NCI-H2227 treated with DMSO at 0.1 percent for 48 hours (cell line): ENCODE measurements around the gene PBX4.

ENCODE experiments used
- DNase-seq: peaks from one replicate; lab custom pipeline; 2025; lab: John Stamatoyannopoulos, UW

Gene PBX4

DNA sequence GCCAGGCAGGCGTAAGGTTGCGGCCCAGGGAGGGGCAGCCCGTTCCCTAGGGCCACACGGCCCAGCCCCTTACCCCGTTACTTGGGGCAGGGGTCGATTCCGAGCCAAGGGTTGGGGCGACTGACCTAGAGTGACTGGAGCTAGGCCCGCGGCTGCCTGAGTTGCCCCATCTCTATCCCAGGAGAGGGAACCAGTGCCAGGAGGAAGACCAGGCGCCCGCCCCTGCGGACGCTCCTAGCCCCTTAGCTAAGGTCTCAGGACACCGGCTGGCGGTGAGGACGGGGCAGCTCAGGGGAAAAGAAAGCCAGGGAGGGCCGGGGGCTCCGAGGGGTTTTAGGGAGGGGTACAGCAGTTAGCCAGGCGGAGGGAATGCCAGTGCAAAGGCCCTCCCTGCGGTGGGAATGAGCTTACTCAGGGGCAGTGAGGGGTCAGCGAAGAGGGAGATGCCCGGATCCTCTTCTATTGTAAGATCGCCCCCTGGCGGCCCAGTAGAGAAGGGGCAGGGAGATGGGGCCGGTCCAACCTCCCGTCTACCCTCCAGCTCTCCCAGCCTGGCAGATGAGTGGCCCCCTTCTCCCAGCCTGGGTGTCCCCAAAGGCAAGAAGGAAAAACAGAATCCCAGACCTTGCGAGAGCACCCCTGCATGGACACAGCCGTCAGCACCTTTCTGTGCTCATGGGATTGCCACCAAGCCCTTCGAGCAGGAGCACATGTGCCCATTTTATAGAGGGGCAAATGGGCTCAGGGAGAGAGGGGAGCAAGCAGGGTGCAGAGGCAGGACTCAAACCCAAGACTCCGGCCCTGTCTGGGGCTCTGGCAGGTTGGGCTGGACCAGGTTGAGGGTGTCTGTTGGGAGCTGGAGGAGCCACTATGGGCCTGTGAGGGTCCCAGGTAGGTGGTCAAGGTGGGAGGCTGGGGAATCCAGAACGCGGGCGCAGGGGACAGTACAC is 64.1 kb downstream of the PBX4 start:
- DNase-seq, result no peak

DNA sequence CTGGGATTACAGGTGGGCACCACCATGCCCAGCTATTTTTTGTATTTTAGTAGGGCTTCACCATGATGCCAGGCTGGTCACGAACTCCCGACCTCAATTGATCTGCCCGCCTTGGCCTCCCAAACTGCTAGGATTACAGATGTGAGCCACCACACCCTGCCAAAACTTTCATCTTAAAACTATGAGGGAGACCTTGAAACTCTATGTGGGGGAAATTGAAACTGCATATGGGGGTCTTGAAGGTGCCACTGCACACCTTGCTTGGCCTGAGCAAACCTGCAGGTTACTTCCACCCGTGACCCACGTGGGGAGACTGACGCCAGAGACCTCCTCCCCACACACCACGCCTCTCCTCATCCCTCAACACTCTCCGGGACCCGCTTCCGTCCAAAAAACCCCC is 64.8 kb downstream of the PBX4 start:
- DNase-seq, result no peak

DNA sequence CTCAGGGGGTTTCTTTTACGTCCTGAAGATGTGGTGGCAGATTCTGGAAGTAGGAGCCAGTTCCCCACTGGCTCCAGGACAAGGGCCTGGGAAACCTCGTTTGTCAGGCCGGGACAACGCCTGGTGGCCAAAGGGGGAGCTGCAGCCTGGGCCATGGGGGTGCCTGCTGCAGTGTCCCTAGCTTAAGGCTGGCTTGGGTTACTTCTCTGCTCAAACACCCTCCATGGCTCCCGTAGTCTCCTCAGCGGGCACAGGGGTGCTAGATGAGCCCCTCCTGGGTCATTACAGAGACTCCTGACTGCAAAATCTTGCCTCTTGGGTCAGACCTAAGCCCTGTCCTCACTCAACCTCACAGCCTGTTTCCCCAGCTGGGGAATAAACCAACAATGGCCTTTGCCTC is 65.7 kb downstream of the PBX4 start:
- DNase-seq, result no peak

DNA sequence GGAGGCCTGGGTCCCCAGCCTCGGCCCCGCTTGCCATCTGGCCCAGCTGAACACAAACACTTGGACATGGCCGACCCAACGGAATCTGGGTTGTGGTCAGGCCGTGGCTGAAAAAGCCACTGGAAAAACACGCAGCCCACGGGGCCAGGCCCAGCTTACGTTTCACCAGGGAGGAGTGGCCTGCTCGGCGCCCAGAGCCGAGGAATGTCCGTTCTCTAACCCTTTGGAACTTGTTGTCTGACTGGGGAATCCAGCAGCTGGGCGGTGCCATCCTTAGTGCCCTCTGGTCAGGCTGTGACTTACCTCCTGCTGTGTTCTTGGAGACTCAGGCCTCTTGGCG is 66.7 kb downstream of the PBX4 start:
- DNase-seq, result no peak

DNA sequence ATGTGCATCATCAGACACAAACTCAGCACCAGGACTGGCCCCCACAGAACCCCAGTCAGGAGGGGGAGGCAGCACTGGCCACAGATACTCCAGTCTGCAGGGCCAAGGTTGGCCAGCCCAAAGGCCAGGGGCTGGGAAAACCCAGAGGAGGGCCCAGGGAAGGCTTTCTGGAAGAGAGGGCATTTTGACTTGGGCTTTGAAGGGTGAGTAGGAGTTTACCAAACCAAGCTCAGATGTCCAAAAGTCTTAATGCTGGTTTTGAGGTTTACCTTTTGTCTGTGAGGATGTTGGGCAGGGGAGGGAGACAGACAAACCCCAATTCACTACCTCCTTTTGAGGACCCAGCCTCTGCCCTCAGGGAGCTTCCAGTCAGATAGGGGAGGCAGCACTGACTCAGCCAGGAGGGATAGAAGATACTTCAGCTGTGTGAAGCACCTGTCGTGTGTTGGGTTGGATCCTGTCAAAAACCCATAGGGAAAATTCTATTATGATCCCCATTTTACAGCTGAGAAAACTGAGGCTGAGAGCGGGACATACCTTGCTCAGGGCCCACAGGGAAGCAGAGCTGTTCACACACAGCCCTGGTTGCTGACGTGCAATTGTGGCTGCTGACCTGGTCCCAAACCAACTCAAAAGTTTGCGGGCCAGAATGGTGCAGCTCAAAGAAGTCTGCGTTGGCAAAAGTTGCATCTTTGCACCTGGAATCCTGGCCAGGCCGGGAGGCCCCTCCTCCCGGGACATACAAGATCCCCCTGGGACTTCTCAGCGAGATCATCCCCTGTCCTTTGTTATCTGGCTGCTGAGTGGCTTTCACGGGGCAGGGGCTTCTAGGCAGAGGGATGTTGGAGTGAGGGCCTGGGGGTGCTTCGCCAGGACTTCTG is 67.3 kb downstream of the PBX4 start:
- DNase-seq, result no peak

DNA sequence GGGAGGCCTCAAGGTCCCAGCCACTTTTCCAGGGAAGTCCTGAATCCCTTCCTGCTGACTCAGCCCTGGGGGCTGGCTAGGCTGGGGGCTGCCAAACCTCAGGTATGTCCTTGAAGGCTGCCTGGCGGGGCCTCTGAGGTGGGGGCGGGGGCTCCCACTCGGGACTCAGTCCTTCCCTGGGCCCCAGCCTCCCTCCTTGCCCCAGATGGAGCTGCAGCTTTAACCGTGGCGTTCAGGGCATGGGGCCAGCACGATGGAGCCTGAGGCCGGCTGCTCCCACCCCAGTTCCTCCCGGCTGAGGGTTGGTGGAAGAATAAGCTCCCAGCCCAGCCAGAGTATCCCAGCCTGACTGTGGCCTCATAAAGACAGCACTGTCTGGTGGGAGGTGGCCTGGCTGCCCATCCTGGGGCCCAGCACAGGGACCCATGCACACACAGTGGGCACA is 68.0 kb downstream of the PBX4 start:
- DNase-seq, result no peak

DNA sequence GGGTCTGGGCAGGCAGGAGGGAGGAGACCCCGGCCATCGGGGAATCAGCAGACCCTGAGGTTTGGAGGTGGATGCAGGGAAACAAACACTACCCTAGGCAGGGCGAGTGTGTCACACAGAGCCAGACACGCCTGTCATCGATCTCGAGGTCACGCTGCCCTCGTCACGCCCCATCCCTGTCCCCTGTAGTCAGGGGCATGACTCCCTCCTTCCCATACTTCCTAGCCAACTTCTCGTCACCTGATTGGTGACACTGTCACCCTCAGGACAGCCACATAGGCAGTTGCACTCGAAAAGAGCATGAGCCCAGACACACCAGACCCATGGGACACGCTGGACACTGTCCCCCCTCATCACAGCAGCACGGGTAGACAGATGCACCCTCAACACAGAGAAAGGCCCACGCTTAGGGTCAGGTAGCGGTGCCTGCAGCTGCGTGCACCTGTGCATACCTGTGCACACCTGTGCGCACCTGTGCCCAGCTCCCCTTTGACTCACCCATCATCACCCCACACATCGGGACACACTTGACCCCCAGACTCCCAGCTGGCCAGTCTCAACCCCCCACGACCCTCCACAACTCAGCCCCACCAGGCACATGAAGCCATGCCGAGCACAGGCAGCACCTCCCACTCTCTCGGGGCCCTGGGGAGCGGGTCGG is 68.6 kb downstream of the PBX4 start:
- DNase-seq, result no peak

DNA sequence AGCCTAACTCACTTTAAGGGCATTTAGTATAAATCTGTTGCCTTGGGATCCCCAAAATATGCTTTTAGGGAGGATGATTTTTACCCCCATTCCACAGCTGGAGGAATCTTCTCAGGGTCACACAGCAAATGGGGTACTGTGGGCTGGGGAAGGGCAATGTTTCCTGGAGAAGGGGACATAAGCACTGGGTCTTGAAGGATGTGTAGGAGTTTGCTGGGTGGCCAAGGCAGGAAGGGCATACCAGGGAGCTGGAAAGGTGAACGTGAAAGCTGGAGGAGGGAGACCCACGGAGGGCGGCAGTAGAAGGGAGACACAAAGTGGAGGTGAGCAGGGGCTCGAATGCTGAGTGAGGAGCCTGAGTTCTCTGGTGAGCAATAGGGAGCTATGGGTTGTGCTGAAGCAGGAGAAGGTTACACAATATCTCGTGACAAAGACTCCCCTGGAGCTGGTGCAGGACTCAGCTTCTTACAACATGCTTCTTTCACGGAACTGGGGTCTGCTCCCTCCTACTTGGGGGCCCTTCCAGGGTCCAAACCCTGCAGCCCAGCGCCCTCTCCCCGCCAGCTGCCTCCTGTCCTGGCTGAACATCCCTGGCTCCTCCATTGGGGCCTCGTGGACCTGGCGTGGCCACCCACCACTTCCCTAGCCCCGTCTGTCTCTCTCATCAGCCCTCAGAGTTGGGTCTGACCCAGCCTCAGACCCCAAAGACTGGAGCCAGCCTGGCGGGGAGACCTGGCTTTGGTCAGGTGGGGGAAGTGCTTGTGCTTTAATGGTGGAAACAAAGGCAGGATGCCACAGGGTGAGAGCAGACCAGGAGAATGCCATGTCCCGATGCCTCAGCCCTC is 69.3 kb downstream of the PBX4 start:
- no peak for DNase-seq

DNA sequence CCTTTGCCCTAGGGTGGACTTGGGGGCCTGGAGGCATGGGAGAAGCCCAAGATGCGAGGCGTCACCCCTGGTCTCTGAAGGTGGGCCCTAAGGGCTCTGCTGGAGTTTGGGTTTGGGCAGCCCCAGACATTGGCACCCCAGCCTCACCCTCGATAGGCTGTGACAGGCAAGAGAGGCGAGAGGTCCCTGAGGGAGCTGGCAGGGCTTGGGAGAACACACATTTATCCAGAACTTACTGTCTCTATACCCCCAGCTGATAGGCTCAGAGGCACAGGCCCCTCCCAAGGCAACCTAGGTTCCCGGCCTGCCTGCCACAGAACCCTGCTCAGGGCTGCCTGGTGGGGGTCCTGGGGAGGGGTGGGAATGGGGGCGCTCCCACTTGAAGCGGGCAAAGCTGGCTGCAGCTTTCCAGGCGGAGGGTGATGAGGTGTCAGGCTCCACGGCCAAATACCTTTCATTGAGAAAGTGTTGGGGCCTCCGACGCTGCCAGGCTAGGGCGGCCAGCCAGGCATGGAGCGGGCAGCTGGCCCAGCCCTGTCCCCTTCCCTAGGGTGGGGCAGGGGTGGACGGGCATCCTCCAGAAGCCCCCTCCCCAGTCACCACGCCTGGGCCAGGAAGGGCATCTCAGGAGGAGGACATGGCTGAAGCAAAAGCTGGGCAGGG is 70.7 kb downstream of the PBX4 start:
- no peak for DNase-seq

DNA sequence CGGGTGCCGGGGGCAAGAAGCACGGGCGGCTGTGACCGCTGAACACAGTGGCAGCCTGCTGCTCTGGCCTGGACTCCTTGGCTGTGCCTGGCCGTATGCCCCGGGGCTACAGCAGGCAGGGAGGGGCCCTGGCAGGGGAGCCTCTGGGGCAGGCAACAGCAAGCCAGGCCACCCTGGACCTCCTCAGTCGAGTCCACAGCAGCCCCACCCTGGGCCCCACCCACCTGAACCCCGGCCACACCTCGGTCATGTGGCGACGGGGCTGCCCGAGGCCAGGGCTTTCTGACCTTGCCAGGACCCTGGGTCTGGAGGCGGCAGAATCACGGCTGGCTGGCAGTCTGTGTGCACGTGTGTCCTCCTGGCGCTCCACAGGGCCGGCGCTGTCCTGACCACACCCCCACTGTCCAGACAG is 71.7 kb downstream of the PBX4 start:
- no peak for DNase-seq

DNA sequence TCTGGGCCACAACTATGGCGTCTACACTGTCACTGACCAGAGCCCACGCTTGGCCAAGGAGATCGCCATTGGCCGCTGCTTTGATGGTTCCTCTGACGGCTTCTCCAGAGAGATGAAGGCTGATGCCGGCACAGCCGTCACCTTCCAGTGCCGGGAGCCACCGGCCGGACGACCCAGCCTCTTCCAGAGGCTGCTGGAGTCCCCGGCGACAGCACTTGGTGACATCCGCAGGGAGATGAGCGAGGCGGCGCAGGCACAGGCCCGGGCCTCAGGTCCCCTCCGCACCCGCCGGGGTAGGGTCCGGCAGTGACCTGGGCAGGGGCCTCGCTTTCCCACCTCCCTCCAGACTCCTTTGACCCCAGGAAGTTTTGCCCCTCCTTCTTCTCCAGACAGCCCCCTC is 72.8 kb downstream of the PBX4 start:
- DNase-seq, result no peak

DNA sequence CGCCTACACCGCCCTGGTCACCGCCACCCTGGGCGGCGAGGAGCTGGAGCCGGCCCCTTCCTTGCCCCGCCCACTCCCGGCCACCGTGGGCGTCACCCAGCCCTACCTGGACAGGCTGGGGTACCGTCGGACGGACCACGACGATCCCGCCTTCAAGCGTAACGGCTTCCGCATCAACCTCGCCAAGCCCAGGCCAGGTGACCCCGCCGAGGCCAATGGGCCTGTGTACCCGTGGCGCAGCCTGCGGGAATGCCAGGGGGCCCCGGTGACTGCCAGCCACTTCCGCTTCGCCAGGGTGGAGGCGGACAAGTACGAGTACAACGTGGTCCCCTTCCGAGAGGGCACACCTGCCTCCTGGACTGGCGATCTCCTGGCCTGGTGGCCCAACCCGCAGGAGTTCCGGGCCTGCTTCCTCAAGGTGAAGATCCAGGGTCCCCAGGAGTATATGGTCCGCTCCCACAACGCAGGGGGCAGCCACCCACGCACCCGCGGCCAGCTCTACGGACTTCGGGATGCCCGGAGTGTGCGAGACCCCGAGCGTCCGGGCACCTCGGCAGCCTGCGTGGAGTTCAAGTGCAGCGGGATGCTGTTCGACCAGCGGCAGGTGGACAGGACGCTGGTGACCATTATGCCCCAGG is 73.4 kb downstream of the PBX4 start:
- no peak for DNase-seq

DNA sequence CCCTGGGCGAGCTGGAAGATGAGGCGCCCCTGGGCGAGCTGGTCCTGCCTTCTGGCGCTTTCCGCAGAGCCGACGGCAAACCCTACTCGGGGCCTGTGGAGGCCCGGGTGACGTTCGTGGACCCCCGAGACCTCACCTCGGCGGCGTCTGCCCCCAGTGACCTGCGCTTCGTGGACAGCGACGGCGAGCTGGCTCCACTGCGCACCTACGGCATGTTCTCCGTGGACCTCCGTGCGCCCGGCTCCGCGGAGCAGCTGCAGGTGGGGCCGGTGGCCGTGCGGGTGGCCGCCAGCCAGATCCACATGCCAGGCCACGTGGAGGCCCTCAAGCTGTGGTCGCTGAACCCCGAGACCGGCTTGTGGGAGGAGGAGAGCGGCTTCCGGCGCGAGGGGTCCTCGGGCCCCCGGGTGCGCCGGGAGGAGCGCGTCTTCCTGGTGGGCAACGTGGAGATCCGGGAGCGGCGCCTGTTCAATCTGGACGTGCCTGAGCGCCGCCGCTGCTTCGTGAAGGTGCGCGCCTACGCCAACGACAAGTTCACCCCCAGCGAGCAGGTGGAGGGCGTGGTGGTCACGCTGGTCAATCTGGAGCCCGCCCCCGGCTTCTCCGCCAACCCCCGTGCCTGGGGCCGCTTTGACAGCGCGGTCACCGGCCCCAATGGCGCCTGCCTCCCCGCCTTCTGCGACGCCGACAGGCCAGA is 74.1 kb downstream of the PBX4 start:
- no peak for DNase-seq

DNA sequence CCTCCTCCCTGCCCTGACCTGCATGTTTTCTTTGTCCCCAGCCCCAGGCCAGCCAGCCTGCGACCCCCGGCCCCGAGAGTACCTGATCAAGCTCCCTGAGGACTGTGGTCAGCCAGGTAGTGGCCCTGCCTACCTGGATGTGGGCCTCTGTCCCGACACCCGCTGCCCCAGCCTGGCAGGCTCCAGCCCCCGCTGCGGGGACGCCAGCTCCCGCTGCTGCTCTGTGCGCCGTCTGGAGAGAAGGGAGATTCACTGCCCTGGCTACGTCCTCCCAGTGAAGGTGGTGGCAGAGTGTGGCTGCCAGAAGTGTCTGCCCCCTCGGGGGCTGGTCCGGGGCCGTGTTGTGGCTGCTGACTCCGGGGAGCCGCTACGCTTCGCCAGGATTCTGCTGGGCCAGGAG is 74.8 kb downstream of the PBX4 start:
- DNase-seq, result no peak

DNA sequence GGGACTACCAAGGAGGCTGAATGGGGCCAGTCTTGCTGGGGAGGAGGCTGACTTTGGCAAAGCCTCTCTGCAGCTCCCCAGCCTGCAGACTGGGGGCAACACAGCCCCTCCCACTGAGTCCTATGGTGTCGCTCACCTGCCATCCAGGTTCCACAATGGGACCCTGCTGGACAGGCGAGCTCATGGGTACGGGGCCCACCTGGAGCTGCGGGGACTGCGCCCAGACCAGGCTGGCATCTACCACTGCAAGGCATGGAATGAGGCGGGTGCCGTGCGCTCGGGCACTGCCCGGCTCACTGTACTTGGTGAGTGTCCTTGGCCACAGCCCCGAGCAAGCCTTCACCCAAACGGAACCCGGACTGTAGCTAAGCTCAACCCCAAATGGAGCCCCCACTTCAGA is 75.4 kb downstream of the PBX4 start:
- DNase-seq, result no peak

DNA sequence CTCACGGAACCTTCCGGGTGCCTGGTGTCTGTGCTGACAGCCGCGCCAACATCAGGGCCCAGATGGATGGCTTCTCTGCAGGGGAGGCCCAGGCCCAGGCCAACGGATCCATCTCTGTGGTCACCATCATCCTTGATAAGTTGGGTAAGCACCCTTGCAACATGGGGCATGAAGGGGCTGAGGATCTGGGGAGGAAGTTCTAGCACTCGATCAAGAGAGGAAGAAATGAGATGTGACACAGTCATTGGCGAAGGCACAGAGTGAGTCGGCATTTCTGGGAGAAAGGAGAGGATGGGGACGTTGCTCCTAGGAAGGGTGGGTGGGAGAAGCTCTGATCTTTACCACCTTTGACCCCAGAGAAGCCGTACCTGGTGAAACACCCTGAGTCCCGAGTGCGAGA is 76.0 kb downstream of the PBX4 start:
- no peak for DNase-seq

DNA sequence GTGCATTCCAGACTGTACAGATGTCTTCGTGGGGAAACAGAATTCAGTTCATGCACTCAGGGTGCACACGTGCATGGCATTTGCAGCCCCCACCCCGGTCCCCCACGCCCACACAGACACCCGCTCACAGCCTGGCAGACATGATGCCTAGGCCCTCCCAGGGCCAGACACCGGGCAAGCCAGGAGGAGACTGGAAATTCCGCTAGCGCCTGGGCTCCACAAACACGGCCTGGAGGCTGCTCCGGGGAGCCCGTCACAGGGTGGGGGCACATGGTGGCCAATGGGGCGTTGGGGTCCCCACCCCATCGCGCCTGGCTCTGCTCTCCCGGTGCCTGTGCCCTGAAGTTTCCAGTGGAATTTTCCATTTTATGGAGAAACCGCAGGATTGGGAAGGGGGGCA is 76.9 kb downstream of the PBX4 start:
- DNase-seq, result no peak

DNA sequence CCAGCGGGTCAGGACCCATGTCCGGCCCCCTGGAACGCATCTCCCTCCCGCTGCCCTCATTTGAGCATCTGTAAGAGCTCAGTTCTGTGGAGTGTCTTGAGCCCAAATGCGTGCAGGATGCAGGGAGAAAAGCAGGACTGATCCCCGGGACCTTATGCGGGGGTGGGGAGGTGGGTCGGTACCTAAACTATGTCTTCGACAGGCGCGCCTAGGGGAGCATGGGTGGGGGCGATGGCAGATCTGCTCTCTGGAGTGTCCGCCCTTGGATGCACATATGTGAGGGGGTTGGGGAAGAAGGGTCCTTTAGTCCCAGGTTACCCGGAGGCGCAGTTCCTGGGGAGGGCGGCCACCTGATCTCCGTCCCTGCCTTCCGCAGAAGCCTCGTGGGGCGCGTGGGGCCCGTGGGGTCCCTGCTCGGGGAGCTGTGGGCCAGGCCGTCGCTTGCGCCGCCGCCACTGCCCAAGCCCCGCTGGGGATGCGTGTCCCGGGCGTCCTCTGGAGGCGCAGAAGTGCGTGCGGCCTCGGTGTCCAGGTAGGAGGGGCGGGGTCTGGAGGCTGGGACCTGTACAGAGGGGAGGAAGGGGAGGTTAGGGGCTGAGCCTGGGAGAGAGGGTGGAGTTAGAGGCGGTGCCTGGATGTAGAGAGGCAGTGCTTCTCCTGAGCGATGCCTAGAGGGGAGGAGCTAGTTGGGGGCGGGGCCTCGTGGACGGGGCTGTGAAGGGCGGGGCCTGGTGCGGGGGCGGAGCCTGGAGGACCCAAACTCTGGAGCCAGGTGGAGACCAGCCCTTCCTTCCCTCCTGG is 77.6 kb downstream of the PBX4 start:
- no peak for DNase-seq

DNA sequence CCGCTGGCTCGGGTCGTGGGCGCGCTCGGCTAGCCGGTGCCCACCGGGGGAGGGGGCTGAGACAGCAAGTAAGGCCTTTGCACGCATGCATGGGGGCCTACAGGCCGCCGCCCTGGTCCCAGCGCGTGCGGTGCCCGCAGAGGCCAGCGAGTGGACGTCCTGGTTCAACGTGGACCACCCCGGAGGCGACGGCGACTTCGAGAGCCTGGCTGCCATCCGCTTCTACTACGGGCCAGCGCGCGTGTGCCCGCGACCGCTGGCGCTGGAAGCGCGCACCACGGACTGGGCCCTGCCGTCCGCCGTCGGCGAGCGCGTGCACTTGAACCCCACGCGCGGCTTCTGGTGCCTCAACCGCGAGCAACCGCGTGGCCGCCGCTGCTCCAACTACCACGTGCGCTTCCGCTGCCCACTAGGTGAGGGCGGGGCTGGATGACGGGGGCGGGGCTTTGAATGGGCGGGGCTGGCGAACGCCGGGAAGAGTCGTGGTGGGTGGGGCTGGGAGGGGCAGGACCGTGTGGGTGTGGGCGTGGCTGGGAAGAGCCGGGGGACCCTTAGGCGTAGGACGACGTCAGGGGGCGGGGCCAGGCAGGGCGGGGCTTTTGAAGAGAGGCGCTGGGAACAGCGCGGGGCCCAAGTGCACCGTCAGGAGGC is 78.3 kb downstream of the PBX4 start:
- DNase-seq, result no peak
